AG08396 (cell line): Measurements from ENCODE around the gene PPP2R3C.
"Not testable (repeated sequence)": the region's sequence is repeated elsewhere in the genome, so short reads cannot be mapped to it uniquely, and the experiment has no call there.

ENCODE experiments used
- DNase-seq: peaks from one replicate; pipeline ENCODE4 v3.0.0; 2012; ENCODE audit warnings: low spot score, mixed read lengths

PPP2R3C gene

GRCh38 chr14:35124127-35124526 is 2.3 kb upstream of the PPP2R3C start:
- no peak for DNase-seq

- DNase-seq: no peak
Observed at GRCh38 chr14:35123388-35123703, 1.6 kb upstream of the PPP2R3C start.

- DNase-seq: no peak
Observed at GRCh38 chr14:35122696-35123387, 1.1 kb upstream of the PPP2R3C start.

GRCh38 chr14:35121026-35121886 is 534 bp downstream of the PPP2R3C start:
- no peak for DNase-seq

- DNase-seq: no peak
Observed at GRCh38 chr14:35117112-35117511, 4.7 kb downstream of the PPP2R3C start.

GRCh38 chr14:35116242-35116641 is 5.5 kb downstream of the PPP2R3C start:
- DNase-seq: no peak

GRCh38 chr14:35114036-35114435 is 7.8 kb downstream of the PPP2R3C start:
- DNase-seq: peak; percentile 5

- no peak for DNase-seq
Observed at GRCh38 chr14:35113308-35113950, 8.4 kb downstream of the PPP2R3C start.

GRCh38 chr14:35112641-35113040 is 9.1 kb downstream of the PPP2R3C start:
- no peak for DNase-seq

GRCh38 chr14:35107866-35108265 is 13.9 kb downstream of the PPP2R3C start:
- no peak for DNase-seq

- DNase-seq: not testable (repeated sequence)
Observed at GRCh38 chr14:35094645-35095044, 27.1 kb downstream of the PPP2R3C start.

GRCh38 chr14:35088514-35088913 is 33.3 kb downstream of the PPP2R3C start:
- peak; percentile 4 for DNase-seq

GRCh38 chr14:35085441-35085840 is 36.3 kb downstream of the PPP2R3C start:
- DNase-seq: no peak

- no peak for DNase-seq
Observed at GRCh38 chr14:35083530-35084150, 38.1 kb downstream of the PPP2R3C start.

- DNase-seq: no peak
Observed at GRCh38 chr14:35079742-35080141, 42.0 kb downstream of the PPP2R3C start.

GRCh38 chr14:35078082-35078481 is 43.7 kb downstream of the PPP2R3C start:
- no peak for DNase-seq

- DNase-seq: no peak
Observed at GRCh38 chr14:35073486-35073885, 48.3 kb downstream of the PPP2R3C start.

GRCh38 chr14:35072226-35072625 is 49.6 kb downstream of the PPP2R3C start:
- no peak for DNase-seq

- no peak for DNase-seq
Observed at GRCh38 chr14:35068238-35069012, 53.4 kb downstream of the PPP2R3C start.

- not testable (repeated sequence) for DNase-seq
Observed at GRCh38 chr14:35065731-35066130, 56.1 kb downstream of the PPP2R3C start.

GRCh38 chr14:35061113-35061791 is 60.5 kb downstream of the PPP2R3C start:
- not testable (repeated sequence) for DNase-seq
